Femur (tissue), 1 donor: ENCODE data around the gene ARHGEF25.
"Not testable (repeated sequence)": the region's sequence is repeated elsewhere in the genome, so short reads cannot be mapped to it uniquely, and the experiment has no call there.

Experiments
- DNase-seq: peaks from one replicate; pipeline ENCODE4 v3.0.0-alpha.2; 2017

Gene ARHGEF25

DNA sequence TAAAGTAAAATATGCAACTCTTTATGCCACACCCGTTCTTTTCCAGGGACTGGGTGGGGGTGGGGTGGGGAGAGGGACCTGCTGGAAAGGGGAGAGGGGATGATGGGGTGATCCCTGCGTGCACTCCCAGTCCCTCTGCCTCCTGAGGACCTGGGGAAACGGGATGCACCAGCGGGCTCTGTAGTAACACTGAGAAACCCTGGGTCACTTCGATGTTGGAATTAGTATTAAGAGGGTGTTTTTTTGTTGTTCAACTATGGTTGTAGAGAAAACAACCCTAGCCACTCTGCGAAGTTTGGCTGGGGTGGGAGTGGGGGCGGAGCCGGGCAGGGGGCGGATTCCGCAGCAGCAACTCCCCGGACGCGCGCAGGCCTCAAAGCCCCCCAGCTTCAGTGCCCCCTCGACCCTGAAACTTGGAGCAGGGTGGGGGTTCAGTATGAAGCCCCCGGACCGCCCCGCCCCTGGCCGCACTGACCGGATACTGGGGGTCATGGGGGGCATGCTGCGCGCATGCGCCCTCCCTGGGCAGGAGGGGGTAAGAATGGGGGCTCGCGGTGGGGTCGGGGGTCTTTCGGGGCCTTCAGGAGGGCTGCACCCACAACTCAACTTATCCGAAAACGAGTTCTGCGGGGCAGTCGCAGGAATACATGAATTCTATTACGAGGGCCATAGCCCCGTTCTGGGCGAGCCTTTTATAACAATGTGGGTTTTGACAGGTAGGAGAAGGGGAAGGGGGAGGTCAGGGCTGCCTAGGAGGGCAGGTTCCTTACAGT, 1.3 kb upstream of the ARHGEF25 start:
- DNase-seq = peak; percentile 59

DNA sequence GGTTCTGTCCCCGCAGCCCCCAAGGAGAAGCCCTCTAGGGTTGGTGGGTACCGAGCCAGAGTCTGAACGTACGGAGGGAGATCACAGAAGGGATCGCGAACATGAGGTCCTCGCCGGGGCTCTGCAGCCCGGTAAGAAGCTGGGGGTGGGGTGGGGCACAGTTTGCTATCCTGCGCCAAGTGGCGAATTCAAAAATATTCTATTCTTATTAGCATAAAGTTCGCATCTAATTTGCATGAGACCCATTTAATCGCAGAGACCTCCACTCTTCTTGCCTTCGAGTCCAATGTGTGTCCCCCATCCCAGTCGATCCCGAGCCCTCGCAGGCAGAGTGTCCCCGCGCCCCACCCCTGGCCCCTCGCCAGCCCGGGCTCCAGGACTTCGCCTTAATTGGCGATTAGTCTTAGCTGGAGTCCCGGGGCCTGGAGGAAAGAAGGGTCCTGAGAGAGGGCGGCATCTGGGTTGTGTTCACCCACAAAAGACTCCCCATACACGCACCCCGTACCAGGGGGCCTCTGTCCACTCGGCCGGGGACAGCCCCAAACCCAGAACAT, 604 bp upstream of the ARHGEF25 start:
- DNase-seq = peak; percentile 71

DNA sequence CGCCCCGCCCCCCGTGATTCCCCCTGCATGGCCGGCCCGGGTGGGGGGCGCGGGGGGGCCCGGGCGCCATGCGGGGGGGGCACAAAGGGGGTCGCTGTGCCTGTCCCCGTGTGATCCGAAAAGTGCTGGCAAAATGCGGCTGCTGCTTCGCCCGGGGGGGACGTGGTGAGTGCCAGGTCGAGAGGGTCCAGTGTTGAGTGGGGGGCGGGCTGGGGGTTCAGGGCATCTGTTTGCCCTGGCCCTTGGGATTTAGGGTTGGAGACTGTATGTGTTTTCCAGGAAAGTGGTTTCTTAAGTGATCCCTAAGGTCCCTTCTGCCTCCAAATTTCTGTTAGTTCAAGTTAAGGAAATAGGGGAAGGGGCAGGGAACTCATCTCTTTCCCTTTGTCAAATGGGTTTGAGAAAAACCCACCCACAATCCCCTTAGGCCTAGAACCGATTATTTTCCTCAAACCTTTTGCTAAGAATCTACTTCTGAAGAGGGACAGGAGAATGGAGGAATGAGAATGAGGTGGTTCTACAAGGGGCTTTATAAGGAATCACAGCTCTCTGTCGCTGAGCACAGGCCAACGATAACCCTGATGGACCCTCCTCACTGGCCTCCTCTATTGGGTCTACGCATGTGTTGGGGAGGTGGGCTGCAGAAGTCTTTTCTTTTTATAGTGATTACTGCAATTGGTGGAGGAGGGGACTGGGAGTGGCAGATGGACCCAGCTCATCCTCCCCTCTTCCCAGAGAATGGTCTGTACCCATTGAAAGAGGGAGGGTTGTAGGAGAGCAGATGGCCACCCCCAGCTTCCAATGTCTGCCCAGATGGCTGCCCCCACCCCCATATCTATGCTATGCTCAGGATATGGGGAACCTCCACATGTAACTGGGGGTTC, 834 bp downstream of the ARHGEF25 start:
- no peak for DNase-seq

DNA sequence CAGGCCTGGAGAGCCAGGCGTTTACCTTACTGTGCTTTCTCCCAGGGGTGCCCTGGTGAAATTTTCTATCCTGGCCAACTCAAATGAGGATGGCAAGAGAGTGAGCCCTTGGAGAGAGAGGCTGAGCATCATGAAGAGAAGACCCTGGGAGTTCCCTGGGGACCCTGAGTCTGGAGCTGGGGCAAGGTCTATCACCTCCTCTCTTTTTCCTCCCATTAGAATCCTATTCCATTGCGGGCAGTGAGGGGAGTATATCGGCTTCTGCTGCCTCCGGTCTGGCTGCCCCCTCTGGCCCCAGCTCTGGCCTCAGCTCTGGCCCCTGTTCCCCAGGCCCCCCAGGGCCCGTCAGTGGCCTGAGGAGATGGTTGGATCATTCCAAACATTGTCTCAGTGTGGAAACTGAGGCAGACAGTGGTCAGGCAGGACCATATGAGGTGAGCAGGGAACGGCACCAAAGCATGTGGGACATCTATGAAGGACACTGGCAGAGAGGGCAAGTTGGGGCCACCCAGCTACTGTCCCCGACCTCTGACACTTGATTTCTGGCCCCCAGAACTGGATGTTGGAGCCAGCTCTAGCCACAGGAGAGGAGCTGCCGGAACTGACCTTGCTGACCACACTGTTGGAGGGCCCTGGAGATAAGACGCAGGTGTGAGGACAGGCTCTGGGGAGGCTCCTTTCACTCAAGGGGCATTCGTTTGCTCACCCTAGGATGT, 1.6 kb downstream of the ARHGEF25 start:
- DNase-seq = no peak

DNA sequence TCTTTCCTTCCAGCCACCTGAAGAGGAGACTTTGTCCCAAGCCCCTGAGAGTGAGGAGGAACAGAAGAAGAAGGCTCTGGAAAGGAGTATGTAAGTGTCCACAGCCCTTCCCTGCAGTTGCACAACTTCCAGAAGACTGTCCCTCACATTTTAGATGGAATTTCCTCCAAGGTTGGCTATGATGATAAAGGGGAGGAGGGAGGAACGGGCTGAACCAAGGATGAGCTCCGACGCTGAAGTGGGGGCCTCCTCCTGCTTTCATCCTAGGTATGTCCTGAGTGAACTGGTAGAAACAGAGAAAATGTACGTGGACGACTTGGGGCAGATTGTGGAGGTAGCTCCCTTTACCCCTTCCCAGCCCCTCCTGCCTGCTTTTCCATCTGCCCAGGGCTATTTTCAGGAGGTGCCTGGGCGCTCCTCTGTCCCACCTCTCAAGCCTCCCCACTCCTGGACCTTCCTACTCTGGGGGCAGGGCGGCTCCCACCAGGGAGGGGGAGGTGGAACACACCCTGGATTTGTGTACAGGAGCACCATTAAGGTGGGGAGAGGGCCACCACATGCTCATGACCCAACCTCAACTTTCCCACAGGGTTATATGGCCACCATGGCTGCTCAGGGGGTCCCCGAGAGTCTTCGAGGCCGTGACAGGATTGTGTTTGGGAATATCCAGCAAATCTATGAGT, 2.3 kb downstream of the ARHGEF25 start:
- DNase-seq = no peak

DNA sequence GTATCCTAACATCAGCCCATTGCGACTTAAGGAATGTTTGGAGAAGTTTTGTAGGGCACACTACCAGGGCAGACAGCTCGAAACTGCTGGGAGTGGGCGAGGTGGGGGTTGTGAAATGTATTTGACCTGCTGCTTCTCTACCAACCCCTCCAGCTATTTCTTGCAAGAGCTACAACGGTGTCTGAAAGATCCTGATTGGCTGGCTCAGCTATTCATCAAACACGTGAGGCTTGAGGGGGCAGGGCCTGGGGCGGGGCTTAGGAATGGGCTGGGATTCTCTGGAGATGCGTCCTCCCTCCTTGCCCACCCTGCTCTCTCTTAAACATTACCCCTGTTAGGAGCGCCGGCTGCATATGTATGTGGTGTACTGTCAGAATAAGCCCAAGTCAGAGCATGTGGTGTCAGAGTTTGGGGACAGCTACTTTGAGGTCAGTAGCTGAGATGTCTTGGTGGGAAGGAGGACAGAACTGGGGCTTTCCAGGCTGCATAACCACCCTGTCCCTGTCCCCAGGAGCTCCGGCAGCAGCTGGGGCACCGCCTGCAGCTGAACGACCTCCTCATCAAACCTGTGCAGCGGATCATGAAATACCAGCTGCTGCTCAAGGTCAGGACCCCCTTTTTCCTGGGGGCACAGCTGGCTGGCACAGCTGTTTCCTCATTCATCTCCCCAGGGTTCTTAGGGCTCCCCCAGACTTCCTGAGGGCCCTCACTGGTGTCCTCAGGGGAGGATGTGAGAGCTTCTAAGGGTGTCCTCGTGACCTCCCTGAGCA, 3.1 kb downstream of the ARHGEF25 start:
- no peak for DNase-seq

DNA sequence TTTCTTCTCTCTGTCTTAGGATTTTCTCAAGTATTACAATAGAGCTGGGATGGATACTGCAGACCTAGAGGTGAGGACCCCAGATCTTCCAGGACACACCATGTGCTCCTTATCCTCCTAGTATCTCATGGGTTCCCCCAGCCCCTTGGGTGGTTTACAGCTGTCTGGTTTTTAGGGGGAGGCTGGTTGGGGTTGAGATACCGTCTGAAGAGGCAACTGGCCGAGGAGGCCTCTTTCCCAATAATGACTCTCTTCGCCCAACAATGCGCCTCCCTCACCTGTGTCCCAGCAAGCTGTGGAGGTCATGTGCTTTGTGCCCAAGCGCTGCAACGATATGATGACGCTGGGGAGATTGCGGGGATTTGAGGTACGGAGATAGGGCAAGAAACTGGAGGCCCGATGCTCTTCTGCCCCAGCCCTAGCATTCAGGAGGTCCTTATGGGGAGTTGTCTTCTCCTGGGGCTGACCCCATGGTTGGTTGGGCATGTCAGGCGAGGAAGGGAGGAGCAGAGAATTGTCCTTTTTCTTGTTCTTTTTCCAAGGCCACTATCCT, 3.8 kb downstream of the ARHGEF25 start:
- no peak for DNase-seq

DNA sequence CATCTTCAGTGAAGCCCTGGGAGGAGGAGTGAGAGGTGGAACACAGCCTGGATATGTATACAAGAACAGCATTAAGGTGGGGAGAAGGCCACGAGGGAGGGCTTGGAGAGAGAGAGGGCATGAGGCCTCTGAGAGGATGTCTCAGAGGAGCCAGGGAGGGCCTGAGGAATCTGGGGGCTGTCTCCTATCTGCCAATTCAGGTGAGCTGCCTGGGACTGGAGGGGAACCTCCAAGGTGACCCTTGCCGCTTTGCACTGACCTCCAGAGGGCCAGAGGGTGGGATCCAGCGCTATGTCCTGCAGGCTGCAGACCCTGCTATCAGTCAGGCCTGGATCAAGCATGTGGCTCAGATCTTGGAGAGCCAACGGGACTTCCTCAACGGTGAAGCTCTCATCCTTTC, 4.4 kb downstream of the ARHGEF25 start:
- no peak for DNase-seq

DNA sequence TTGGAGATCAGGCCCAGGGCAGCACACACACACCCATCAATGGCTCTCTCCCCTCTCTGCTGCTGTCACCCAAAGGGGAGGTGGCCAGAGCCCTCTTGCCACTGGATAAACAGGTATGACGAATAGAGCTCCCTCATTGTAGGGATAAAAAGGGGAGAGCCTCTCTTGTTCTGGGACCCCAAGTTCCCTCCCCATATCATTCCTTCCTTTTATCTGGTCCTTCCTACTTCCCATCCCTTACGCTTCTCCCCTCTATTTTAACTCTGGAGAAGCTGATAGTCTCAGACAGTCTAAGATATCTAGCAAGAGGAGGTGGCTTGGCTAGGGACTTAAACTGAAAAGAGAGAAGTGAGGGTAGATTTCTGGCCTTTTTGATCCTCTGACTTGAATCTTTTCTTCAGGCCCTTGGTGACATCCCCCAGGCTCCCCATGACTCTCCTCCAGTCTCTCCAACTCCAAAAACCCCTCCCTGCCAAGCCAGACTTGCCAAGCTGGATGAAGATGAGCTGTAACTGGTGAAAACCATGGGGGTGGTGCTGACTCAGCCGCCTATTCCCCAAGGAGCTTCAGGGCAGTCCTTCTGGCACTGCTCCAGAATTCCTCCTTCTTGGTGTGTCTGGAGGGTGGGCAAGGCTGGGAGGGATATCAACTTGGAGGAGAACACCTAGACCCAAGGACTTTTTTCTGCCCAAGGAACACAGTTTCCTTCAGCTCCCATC, 5.3 kb downstream of the ARHGEF25 start:
- no peak for DNase-seq

DNA sequence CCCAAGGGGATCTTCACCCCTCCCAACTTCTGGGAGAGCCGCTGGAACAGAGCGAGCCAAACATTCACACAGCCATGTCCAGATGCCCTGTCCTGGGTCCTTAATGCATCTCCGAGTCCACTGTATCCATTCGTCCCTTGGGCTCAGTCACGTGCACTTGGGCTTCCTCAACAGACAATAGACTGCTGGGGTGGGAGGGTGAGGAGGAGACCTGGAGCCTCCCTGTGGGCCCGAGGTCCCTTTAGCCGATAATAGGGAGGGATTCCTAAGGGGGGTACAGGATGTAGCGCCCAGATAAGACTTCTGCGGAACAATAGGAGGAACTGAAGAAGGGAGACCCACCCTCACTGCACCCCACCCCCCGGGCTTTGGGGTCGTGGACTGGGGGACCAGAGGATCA, 6.7 kb downstream of the ARHGEF25 start:
- no peak for DNase-seq

DNA sequence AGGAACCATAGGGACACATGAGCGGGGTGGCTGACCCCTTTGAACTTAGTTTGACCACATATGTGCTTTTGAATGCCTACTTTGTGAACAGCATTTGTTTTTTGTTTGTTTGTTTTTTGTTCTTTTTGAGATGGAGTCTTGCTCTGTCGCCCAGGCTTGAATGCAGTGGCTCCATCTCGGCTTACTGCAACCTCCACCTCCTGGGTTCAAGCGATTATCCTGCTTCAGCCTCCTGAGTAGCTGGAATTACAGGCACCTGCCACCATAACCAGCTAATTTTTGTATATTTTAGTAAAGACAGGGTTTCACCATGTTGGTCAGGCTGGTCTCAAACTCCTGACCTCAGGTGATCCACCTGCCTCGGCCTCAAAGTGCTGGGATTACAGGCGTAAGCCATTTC, 7.2 kb downstream of the ARHGEF25 start:
- DNase-seq = not testable (repeated sequence)

DNA sequence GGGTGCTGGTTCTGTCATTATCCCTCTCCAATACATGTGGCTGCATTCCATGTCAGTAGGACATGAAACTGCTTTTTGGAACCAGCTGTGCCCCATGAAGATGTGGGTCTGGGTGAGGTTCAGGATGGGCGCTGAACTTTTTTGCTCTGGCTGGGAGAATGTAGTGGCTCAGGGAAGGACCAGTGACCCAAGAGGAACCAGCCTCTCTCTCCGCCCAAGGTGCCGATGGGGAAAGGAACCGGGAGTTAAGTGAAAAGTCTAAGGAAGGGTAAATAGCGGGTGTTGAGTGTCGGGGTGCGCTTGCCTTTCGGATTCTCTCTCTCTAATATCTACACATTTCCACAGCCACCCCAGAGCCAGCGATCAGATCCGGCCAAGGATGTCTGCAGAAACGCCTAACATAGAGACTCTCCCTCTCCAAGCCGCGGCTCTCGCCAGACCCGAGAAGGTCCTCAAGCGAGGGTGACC, 7.8 kb downstream of the ARHGEF25 start:
- DNase-seq = no peak

DNA sequence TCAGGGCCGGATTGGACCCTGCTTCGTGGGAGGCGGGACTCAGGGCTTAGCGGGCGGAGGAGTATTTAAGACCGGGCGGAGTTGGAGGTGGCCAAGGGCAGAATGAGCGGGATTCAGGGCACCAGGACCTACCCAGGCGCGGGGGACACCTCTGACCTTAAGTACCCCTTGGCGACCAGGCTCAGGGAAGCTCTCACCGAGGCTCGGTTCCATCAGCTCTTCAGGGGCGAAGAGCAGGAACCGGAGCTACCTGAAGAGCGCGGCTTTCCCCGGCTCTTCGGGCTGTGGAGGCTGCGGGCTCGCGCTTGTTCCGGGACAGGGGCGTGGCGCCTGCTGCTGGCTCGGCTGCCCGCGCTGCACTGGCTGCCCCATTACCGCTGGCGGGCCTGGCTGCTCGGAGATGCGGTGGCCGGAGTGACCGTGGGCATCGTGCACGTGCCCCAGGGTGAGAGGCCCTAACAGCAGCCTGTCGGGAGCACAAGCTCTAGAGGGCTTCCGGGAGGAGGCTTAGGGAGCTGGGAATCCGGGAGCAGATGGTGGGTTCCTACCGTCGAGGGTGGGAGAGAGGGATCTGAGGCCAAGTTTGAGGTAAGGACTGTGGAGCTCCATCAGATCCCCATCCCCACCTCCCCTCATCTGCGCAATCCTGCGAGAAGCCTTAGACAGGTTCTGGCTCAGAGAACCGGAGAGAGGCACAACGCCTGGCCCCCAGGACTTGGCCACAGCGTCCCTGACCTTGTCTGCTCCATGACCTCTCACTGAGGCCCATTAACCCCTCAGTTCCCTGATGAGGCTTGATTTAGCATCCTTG, 8.4 kb downstream of the ARHGEF25 start:
- no peak for DNase-seq

DNA sequence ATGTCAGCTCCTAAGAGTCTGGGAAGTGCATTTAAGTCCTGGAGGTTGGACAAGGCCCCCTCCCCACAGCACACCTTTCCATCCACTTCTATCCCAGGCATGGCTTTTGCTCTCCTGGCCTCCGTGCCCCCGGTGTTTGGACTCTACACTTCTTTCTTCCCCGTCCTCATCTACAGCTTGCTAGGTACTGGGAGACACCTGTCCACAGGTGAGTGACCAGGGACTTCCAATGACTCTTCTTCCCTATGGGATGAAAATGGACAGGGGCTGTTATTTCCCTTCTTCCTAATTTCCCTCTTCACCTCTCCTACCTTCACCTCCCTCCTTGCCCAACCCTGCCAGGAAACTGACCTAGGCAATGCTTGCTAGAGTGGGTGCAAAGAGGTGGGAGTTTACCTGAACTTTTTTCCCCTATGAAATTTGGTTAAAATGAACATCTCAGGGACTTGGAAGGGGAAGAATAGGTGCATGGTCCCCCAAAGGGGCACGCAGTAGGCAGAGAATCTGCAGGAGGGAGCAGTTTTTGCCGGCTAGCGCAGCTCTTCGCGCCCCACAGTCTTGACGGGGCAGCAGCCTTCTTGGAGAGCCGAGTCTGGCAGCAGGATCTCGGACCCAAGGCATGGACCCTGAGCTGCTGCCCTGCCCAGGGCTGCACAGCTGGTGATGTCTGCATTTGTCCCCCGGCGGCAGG, 9.2 kb downstream of the ARHGEF25 start:
- DNase-seq = no peak

DNA sequence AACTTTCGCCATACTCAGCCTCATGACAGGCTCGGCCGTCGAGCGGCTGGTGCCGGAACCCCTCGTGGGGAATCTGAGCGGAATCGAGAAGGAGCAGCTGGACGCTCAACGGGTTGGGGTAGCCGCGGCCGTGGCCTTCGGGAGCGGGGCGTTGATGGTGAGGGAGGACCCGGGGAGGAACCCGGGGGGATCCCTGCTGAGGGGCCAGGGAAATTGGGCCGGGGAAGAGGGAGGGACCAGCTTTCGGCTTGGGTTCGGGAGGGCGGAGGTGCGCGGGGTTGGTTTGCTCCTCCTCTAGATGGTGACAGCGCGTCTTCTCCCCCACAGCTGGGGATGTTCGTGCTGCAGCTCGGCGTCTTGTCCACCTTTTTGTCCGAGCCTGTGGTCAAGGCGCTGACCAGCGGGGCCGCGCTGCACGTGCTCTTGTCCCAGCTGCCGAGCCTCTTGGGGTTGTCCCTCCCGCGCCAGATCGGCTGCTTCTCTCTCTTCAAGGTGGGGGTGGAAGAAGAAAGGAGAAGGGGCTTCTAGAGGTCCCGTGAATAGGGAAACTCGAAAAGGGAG, 9.8 kb downstream of the ARHGEF25 start:
- DNase-seq = no peak

DNA sequence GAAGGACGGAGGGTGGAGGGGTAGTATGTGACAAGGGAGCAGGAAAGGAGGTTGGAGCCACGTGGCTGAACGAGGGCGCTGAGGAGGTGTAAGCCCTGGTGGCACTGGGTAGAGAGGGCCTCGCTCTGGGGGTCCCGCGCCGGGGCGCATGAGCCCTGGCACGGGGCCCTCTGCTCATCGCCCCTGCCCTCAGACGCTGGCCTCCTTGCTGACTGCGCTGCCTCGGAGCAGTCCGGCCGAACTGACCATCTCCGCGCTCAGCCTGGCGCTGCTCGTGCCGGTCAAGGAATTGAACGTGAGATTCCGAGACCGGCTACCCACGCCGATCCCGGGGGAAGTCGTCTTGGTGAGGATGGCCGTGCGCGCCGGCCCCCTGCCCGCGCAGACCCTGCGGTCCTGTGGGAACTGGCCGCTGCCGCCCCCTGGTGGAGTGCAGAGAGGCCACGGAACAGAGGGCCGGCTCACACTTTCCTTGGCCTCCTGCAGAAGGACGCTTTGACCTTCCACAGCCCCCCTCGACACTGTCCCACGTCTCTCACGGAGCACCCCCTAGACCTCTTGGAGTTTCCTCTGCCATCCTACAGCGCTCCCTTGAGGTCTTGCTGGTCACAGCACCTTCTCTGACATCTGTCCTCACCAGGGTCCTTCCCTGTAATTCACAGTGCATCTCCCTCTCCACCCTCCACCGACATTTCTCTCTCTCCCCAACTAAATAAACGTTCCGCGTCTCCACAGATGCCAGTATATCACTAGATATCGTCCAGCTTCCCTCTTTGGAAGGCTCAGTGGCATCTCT, 10.5 kb downstream of the ARHGEF25 start:
- peak; percentile 77 for DNase-seq

DNA sequence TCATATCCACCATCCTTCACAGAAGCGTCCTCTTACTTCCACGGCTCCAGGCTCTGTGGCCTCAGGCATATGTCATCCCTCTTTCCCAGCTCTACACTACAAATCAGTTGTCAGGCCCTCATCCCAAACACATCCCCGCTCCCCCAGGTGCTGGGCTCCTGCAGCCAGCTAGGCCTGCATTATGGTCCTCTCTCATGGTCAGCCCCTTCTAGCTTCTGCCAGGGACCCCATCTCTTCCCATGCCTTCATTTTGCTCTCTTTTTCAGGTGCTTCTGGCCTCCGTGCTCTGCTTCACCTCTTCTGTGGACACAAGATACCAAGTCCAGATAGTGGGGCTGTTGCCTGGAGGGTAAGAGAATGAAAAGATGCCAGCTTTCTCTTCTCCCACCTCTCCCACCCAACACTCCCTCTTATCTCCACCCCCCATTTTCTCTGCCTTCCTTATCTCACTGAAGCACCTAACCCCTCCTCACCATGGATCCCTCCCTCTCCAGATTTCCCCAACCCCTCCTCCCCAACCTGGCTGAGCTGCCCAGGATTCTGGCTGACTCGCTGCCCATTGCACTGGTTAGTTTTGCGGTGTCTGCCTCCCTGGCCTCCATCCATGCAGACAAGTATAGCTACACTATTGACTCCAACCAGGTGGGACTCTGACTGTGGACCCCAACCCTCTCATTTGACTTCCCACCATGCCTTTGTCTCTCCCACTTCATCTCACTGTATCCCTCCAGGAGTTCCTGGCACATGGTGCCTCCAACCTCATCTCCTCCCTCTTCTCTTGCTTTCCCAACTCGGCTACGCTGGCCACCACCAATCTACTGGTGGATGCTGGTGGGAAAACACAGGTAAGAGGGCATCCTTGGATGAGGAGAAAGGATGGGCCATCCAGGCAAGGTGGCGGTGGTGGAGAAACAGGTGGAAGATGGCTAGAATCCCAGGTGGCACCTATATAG, 11.3 kb downstream of the ARHGEF25 start:
- DNase-seq = no peak
